ENCODE results near the gene KCTD1.

Gene KCTD1

DNA sequence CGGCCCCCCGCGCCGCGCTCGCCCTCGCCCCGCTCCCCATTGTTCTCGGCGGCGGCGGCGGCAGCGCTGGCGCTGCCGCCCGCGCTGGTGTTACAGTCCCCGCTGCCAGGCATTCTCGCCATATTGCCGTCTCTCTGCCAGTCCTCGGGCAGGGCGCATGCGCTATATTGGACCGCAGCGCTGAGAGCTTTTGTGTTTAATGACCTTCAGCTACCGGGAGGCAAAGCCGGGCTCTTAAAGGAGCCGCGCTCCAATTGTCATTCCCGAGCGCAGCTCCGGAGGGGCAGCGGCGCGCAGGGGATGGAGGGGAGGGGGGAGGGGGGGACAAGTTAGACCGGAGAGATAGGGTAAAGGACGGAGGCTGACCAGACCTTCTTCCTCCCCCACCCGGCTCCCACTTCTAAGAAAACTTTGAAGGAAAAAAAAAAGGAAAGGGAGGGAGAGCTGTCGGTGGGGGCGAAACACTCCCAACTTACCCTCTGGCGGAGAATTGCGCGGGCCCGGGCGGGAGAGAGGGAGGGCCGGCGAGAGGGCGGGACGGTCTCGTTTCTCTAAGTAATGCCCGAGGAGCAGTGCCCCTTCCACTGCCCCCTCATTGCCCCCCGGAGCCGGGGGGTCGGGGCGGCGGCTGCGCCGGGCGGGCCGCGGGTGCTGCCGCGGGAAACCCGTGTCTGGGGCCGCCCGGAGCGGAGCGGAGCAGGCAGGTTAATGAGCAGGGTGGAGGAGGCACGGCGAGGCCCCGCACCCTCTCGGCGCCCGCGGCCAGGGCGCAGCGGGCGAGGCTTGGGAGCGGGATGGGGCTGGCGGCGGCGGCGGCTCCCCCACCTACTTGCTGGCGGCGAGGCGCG is at the start of gene KCTD1:
KCTD1 (minus strand) TSS at position 139 of the 848 bp plus-strand sequence; CDS start at position 122, 17 bp downstream.
- DNase-seq = peak; percentile 37

DNA sequence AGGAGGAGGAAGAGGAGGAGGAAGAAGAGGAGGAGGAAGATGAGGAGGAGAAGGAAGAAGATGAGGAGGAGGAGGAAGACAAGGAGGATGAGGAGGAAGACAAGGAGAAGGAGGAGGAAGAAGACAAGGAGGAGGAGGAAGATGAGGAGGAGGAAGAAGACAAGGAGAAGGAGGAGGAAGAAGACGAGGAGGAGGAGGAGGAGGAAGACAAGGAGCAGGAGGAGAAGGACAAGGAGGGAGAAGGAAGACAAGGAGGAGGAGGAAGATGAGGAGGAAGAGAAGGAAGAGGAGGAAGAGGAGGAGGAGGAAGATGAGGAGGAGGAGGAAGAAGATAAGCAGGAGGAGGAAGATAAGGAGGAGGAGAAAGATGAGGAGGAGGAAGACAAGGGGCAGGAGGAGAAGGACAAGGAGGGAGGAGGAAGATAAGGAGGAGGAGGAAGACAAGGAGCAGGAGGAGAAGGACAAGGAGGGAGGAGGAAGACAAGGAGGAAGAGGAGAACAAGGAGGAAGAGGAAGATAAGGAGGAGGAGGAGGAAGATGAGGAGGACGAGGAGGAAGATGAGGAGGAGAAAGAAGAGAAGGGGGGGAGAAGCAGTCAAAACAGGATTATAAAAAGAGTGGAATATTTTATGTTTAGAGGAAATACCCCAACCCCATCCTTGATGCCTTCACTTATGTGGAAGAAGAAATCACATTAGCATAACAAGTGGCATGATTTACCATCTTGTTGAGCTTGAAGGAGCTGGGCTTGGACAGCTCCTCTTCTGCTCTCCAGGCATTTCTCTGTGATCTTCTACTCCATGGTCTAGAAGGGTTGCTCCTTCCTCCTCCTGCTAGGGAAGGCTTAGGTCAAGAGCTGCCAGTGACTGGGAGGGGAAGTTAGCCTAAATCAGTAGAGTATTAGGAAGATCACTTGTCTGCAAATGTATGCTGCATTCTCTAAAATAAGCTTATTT is 45.3 kb upstream of the KCTD1 start:
- no peak for DNase-seq

DNA sequence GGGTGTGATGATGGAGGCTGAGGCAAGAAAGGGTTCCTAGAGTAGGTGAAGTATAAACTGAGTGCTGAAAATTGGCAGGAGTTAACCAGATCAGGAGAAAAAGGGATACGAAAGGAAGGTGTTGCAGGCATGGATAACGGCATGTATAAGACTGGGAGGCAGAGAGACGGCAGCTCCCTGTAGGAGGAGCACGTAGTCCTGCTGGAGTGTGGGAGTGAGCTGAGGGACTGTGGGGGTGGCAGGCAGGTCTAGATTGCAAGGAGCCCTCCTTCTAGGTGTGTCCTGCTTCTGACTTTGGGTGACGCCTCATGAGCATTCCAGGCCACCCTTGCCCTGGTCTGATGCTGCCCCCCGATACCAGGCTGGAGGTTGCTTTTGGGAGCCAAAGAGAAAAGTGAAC is 36.4 kb upstream of the KCTD1 start:
- DNase-seq = no peak

GRCh38 chr18:26579941-26580618 is 31.7 kb upstream of the KCTD1 start:
- DNase-seq = no peak

DNA sequence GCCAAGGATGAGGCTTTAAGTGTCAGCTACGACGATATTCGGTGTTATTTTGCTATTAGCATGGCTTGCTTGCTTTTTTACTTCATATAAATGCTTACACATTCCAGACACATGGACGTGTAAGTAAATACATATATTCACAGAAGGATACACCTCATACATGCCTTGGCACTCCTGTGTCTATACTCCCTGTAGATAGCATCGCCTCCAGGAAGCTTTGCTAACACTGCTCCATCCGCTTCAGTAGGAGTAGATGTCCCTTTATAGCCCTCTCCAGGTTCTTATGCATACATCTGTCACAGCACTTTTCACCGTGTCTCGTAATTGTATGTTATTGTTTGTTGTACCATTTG is 27.5 kb upstream of the KCTD1 start:
- DNase-seq = no peak

GRCh38 chr18:26574958-26575864 is 26.9 kb upstream of the KCTD1 start:
- no peak for DNase-seq

DNA sequence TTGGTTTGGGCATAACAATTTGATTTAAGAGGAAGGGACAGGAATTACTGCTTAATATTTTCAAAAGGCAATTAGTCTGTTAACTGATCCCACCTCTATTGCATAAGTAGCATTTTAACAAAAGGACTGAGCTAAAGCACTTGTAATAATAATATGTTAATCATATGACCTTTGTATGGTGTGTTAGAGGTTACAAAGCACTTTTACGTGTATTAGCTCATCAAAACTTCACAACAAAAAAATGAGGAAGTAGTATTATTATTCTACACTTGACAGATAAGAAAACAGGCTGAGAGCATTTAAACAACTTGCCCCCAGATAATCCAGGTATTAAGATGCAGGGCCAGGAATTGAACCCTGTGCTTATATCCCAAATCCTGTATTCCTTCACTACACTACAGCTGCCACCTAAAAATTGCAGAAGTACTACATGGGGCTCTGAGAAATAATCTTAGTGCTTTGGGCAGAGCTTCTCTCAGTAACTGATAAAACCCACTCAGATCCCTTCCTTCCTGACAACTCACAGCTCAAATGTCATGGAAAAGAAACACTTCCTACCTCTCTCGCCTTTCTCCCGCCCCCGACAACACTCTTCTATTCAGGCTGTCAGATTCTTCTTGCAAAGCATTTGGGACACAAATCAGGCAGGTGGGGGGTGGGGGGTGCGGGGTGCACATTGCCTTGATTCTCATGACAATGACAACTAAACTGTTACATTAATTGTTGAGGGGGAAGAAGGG is 20.7 kb upstream of the KCTD1 start:
- no peak for DNase-seq

DNA sequence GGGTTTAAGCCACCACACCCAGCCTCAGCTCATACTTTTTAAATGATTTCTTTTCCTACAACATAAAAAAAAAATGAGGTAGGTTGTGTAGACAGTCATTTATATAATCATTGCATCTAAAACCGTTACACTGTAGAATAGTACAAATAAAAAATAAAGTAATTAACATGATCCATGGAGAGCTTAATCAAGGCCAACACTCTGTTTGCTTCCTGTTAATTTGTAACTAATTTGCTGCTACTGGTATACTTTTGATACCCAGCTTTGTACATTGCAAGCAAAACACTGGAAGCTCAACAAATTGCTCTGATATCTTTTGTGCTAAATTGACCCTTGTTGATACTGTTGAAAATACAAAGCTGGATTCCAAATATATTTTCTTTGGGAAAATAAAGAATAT is 20.2 kb upstream of the KCTD1 start:
- no peak for DNase-seq

DNA sequence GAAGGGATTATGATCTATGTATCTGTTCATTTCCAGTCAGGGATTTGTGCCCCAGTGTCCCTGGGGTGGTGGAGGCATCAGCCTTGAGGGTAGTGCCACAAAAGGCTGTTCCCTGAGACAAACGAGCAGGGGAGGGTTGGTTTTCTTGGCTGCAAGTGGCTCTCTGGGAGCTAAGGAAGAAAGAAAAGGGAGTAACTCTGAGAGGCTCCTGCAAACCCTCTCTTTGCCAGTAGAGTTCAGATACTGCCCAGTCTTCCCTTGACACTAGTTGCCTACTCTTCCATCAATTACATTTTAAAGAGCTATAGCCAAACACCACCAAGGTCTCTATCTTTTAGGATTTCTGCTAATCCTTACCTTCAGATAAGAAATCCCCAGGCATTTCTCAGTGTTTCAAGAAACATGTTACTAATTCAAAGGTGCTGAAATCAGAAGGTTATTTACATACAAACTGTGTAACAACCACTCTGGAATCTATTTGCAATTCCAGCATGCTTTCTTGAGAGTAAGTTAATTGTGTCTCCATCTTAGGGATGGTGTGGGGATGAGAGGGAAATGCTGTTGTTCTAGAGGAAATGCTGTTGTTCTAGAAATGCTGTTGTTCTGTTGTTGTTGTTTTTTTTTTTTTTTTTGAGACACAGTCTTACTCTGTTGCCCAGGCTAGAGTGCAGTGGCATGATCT is 18.7 kb upstream of the KCTD1 start:
- no peak for DNase-seq

DNA sequence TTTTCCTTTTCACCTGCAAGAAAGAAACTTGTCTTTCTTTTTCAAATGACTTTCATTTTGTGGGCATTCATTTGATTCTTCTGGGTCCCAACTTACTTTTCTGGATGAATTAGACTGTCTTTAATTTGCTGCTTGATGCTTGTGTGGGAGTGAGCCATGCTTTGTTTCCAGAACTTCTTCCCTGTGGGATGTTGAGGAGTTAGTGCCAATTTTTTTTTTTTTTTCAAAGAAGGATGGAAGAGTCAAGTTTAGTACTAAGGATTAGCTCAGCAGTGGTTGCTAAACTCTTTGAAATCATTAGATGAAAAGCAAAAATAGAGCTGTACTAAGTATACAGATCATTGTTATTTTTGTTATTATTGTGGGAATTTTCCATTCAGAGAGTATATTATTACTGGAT is 17.2 kb upstream of the KCTD1 start:
- no peak for DNase-seq

DNA sequence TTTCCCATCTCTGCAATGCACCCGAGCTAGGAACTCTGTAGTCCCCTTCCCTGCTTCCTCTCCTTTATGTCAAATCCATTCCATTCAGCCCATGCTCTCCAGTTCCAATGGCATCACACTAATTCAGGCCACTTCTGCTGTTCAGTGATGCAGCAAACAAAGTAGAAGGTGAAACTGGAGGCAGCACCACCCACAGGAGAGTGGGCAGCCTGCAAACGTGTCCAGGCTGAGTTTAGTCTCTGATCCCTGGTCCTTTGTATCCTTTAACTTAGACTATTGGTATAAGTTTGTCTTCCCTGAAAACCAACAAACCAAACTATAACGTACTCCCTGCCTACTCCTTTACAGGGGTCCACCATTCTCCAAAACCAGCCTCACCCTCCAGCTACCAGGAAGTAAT is 14.7 kb upstream of the KCTD1 start:
- DNase-seq = no peak

GRCh38 chr18:26562568-26562967 is 14.2 kb upstream of the KCTD1 start:
- DNase-seq = no peak

DNA sequence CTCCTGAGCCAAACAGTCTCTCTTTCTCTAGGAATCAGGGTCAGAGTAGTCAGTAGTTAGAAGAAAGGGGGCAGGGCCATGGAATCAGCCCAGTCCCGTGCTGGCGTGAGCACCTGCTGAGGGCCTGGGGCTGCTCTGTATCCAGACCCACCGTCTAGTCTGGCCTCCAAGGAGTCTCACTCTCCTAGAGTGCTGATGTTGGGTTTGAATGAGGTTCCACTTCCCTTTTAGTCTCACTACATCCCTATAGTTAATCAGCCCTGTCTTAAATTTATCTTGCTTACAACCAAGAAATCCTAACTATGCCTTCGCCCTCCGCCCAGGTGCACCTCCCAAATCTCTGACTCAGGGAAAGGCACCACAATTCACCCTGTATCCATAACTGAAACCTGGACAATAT is 13.4 kb upstream of the KCTD1 start:
- DNase-seq = no peak

DNA sequence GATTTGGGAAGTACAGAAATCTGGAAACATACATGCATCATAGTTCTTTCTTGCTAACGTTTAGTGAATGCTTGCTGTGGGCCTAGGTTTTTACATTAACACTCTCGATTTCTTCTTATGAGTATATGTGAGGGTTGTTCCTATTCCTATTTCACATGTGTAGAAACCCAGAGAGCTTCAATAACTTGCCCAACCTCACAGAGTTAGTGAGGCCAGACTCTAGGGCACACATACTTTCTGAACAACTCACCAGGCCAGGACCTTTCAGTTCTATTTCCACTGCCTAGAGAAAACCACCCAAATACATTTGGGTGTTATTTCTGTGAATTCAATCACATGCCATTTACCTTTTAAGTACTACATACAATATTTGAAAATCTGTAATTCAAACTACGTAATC is 8.2 kb upstream of the KCTD1 start:
- no peak for DNase-seq

- no peak for DNase-seq
Observed at GRCh38 chr18:26555804-26556553, 7.6 kb upstream of the KCTD1 start.

- no peak for DNase-seq
Observed at GRCh38 chr18:26553943-26554342, 5.6 kb upstream of the KCTD1 start.

DNA sequence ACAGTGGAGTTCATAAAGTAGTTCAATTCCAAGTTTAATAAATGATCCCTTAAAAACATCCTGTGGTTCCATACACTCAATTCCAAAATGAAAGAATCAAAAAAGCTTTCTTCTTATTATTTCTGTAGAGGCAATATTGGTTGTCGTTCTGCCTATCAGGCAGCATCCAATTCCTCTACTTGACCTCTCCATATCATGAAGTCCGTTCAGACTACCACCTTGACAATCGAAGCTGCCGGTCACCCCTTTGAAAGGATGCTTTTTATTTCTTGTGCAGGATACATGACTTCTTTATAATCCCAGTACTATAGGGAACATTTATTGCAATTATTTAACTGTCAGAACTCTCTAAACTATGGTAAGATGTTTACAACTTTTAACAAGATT is 3.3 kb upstream of the KCTD1 start:
- DNase-seq = no peak

DNA sequence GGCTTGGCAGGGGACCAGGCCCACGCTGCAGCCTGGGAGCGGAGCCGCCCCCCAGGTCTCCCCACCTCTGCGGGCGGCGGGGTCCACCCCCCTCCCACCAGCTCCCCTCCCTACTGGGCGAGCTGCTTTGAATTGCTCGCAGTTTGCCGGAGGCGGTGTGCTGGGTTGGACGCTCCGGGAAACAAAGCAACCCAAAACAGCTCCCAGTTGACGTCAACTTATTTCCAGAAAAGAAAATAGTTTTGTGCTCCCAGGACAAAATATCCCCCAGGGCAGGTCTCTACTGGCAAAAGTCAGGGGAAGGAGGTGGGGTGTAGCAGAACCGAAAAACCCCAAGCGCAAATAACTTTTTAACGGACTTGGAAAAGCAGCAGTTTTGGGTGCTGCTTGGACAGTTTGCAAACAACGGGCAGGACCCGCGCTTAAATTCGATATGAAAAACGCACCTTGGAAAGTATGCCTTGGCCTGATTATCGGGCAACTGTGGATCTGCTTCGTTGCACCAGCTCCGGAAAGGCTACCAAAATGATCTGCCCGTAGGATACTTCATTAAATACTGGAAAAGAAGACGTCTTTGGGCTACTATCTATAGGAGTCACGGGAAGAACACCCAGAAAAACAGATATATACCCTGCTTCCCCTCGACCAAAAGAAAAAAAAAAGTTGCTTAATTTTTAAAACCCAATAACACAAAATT is 2.8 kb upstream of the KCTD1 start:
- DNase-seq = no peak

- peak; percentile 32 for DNase-seq
Observed at GRCh38 chr18:26549263-26550094, 1.1 kb upstream of the KCTD1 start.

Measured in DMS 273 treated with DMSO at 0.1 percent for 48 hours (cell line).